NCI-H1694 treated with DMSO at 0.1 percent for 48 hours (cell line): ENCODE results near the gene KLHDC8A.

Experiments used
- DNase-seq: peaks from one replicate; lab custom pipeline; 2025; lab: John Stamatoyannopoulos, UW

The KLHDC8A gene

DNA sequence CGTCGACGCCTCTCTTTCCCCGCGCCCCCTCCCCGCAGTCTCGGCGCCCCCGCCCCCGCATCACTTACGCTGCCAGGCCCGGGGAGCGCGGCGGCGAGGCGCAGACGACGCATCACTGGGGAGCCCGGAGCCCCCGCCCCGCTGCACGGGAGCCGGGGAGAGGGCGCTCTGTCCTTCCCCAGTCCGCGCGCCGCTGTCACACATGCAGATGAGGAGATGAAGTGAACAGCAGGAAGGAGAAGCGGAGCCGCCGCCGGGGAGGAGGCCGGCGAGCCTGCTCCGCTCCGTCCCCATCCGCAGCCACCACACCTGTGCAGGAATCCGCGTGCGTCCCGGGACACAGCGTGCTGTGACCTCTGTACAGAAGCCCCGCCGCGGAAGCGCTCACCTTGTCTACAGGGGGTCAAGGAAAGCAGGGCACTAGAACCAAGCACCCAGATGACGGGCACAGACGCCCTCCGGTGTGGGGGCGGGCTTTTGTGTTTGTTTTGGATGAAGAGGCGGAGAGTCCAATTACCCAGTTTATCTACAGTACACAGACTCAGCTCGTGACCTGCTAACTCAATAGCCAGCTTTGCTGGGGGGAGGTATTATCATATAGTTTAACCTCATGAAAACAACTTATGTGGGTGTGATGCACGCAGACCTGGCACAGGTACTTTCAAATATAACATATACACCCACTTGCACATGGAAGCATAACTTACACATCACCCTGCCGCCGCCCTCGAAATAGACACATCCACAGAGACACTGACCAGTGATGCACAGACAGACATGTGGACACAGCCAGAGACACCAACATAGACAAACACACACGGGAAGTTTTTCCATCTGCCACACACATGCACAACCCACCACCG, 12.4 kb downstream of the KLHDC8A start:
- no peak for DNase-seq

DNA sequence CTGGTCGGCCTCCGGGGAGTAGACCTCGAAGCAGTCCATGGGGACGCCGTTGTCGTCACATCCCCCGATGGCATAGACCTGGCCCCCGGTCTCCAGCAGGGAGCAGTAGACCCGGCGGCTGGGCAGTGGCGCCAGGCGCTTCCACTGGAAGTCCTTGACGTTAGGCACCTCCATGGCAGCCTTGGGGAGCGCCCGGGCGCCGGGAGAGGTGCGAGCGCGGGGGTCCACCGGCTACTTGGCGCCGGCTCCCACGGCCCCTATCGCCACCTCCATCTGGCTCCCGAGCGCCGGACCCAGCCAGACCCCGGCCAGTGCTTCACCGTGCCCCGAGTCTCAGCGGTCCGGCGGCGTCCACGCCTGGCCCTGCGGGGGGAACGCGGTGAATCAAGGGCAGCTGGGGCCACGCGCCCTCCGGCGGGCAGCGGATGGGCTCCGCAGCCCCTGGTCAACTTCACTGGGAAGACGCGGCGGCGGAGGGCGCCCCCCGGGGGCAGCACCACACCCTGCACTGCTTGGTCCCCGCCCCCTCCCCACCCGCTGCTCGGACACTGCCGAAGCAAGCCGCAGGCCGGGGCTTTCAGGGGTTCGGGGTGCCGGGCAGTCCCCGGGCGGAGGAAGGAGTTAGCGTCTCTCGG, 13.2 kb downstream of the KLHDC8A start:
- no peak for DNase-seq

DNA sequence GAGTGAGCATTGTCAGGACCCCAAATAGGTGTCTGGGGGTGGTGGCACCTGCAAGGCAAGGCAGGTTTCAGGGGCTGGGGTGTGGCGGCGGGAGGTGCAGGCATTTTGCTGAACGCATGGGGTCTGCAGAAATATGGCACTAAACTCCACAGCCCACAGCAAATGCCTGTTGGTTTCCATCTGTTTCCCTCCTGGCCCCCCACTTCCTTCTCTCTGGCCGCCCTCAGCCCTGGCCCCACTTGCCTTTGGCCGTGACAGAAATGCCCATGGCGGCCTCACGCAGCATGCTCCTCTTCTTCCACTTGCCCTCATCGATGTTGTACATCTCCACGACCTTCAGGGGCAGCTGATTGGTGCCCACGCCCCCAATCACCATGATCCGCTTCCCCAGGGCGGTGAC, 13.7 kb downstream of the KLHDC8A start:
- DNase-seq = no peak

DNA sequence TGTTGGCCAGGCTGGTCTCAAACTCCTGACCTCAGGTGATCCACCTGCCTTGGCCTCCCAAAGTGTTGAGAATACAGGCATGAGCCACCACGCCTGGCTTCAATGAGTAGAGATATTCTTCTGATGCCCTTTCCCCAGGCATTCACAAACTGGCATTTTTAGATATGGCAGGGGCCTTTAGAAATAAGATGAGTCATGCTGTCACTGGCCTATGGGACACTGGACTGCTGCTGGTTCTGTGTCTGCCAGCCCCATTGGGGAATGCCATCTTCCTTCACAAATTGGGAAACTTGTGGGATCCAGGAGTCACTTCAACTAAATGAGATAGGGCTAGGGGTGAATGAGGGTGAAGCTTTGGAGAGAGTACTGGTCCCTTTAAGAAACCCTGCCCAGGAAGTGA, 16.0 kb downstream of the KLHDC8A start:
- DNase-seq = no peak

DNA sequence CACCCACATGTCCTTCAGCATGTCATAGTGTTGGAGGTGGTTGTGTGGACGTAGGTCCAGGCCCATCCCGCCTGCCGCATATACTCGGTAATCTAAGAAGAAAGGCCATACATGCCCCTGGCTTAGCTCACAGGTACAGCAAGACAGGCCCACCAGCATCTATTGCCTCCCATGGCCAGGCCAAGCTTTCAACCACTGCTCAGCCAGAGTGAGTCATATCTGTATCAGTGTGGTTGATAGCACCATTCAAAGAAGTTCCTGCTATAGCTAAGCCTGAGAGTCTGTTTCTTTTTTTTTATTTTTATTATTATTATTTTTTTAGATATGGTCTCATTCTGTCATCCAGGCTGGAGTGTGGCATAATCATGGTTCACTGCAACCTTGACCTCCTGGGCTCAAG, 17.0 kb downstream of the KLHDC8A start:
- DNase-seq = no peak

DNA sequence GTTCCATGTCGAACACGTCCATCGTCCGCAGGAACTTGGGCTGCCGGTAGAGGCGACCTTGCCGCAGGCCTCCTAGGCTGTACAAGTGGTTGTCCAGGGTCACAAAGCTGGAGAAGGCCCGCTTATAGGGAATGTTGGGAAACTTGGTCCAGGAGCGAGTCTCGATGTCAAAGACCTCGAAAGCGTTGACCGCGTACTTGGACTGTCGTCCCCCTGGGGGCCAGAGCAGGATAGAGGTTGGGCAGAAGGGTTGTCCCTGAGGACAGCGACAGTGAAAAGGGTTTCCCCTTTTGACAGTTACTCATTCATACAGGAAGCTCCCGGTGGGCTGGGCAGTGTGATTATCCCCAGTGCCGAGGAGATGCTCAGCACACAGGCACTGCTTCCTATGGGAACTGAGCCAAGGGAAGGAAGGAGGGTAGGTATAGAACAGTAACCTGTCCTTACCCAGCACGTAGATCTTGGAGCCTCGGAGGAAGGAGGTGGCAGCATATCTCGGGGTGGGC, 17.5 kb downstream of the KLHDC8A start:
- no peak for DNase-seq

DNA sequence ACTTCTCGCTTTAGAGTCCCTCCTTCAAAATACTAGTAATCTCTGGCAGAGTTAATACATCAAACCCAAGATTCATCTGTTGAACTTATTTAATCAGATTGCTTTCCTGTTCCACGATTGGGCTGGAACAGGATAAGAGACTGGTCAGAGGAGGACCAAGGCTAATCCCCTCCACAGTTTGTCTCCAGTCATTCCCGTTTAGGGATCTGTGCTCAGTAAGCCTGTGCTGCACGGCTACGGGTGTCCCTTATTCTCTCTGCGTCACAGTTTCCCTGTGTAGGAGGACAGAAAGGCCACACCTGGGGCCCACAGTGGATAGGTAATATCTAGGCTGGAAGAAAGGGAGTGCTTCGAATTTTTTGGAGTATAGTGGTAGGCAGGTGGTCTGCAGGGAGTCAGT, 18.7 kb downstream of the KLHDC8A start:
- no peak for DNase-seq

DNA sequence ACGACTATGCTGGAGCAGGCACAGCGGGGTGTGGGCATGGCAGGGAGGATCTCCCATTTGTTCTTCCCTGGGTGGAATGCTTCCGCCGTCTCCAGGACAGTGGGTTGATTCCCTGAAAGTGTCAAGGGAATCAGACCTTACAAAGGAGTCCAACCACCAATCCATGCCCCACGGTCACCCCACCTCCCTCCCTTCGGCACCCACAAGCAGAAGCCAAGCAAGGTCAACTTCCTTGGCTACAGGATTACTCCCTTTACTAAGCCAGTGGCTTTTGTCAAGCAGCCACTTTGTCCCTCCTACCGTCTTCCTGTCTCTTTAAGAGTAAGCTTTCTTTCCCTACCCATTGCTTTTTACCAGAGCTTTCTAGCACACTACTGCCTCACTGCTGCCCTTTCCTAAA, 19.2 kb downstream of the KLHDC8A start:
- DNase-seq = no peak

DNA sequence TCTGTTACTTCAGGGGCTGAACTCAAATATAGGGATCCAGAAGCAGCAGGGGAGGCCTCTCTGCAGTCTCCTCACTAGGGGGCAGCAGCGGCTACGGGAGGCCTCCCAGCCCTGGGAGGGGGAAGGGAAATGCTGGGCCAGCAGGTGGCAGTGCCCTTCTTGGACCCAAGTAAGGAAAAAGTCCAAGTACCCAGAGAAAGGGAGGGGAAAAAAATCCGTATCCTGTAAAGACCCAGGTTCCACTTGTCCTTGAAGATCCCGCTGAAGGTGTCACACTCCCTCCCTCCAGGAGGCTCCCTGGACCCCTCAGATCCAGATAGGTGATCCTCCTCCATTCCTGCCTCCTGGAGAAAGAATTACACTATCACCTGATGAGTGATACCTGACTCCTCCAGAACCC, 21.0 kb downstream of the KLHDC8A start:
- peak; percentile 69 for DNase-seq

DNA sequence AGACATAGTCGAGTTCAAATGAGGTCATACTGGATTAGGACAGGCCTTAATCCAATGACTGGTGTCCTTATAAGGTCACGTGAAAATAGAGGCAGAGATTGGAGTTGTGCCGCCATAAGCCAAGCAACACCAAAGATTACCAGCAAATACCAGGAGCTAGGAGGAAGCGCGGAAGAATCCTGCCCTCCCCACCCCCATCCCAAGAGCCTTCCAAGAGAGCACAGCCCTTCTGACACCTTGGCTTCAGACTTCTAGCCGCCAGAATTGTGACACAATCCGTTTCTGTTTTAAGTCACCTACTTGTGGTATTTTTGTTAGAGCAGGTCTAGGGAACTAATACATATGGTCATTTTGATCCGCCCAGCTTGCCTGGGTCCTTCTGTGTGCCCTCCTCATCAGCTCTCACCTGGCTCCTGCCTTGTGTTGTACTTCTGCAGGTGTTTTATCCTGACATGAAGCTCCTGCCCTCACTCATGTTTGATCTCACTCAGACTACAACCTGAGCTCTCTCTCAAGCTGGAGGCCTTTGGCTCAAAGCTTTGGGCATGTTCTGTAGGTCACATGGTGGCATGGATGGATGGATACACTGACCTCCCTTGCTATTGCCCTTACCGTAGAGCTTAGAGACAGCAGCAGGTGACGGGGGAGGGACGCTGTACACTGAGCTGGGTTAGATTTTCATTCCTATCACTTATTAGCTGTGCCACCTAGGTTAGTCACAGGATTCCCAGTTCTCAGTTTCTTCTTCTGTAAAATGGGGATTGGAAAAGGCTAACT, 24.5 kb downstream of the KLHDC8A start:
- DNase-seq = no peak

DNA sequence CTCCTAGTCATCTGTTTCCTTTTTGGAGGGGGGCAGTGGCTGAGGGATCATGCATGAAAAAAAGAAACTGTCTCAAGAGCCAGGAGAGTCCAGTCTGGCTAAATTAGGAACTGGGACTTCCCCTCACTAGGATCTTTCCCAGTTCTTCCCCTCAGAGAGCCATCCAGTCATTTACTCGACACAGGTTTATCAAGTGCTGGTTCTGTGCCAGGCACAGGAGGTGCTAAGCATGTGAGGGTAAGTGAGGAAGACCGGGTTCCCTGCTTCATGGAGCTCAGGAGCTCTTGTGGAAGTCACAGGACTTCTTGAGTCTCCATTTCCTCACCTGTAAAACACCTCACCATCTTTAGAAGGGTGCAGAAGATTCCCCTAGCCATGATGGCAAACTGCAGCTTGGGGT, 26.6 kb downstream of the KLHDC8A start:
- DNase-seq = no peak

DNA sequence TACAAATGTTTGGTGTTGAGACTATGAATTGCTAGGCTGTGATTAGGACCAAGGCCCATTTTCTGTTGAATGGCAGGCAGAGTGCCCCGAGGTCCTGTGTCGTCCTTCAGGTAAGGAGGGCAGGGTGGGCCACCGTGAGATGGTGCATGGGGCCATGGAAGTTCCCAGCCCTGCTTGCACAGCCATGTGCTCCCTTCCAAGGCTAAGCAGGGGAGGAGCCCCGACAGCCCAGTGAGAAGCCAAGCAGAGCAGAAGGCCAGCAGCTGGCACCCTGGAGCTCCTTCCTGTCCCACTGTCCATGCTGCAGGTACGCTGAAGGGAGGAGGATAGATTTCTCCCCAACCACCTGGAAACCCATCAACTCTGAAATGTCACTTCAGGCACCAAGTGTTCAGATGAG, 27.0 kb downstream of the KLHDC8A start:
- DNase-seq = no peak

DNA sequence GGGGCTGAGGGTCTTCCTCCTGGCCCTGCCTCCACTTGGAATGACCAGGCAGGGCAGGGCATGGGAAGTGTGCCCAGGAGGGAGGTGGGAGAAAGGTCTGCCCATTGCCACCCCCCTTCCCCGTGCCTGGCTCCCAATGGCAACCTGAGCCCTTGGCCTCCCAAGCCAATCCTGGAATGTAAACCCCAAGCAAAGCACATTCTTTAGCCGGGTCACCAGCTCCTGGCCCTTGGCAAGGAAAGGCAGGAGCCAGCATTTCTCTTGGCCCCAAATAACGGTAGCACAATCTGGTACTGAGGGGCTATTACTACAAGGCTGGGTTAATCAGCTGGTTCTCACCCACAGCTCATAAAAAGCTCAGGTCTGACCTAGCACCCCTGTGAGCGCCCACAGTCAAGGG, 28.2 kb downstream of the KLHDC8A start:
- no peak for DNase-seq

DNA sequence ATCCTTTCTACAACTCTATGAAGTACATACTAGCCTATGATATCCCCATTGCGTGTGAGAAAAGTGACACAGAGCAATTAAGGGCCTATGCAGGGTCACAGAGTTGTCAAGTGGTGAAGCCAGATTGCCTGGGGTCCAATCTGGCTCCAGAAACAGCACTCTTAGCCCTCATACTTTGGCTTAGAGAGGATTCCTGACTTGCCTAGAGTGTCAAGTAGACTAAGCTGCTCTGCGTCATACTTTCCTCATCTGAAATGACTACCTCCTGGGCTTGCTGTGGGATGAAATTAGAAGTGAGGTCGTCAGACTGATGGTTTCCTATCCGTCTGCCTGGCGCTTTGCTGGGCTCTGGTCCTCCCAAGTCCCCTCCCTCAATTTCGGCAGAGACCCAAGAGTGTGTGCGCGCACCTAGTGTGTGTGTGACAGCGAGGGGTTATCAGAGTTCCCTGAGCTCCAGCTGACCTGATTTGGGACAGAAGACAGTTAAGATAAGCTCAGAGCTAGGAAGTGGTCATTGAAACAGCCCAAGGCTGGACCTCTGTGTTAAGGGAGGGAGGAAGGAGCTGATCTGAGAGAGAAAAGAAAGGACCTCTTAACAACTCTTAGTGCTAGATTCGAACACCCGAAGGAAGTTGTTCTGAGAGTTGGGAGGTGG, 29.8 kb downstream of the KLHDC8A start:
- no peak for DNase-seq

DNA sequence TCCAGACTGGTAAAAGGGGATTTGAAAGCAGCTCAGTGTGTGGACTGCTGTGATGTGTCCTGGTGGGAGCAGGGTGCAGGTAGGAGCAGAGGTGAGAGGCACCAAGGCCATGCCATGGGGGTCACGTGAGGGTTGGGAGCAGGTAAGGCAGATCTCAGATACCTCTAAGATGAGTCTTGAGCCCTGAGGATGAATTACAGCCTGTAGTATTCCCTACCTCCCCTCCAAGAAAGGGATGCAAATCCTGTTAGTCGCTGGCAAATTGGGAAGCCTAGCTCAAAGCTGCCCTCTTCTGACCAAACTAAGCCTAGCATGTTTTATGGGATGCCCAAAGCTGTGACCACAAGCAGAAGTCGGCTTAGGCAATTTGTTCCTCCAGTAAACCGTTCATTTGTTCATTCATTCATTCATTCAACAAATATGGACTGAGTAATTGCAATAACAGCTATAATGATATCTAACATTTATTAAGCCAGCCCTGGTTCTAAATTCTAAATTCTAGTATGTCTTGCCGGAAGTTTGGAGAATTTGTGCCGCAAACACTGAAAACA, 31.3 kb downstream of the KLHDC8A start:
- DNase-seq = peak; percentile 70

DNA sequence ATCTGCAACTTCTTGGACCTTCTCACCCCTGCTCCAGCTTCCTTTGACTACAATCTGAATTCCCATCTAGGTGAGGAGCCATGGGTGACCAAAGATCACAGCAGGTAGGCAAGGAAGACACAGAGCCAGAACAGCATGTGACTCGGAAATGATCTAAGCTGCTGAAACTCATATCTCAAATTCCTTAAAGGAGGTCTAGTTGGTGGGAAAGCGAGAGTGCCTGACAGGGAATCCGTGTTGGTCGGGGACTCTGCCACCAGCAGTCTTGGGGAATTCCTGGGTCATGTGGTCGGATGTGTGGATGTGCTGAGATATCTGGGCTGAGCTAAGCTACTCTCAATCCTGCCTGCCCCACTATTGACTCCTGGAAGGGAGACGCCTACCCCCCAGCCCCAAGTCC, 31.9 kb downstream of the KLHDC8A start:
- DNase-seq = no peak

DNA sequence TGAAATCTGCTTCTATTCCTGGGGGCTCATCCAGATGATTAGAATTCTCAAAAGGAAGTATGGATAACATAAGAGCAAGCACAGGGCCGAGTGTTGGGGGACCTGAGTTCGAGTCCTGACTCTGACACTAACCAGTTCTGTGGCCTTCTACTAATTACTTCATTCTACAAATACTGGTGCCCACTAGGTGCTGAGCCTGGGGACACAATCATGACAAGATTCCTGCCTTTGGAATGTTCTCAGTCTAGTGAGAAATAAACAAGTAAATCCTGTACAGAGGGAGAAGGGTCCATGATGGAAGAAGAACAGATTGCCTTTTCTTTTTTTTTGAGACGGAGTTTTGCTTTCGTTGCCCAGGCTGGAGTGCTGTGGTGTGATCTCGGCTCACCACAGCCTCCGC, 32.9 kb downstream of the KLHDC8A start:
- no peak for DNase-seq

DNA sequence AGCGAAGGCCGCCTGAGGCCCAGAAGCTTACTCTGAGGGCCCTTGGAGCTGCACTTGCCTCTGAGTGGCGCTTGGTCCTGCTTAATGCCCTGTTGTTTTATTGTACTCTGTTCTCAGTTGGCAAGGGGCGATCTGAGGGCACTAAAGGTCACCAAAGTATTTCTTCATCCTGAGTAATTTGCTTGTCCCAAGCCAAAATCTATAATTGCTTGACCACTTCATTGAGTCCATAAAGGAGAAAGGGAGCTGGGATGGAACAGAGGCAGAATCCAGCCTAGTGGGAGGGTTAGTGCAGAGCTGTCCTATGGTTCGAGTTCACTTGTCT, 34.8 kb downstream of the KLHDC8A start:
- no peak for DNase-seq

DNA sequence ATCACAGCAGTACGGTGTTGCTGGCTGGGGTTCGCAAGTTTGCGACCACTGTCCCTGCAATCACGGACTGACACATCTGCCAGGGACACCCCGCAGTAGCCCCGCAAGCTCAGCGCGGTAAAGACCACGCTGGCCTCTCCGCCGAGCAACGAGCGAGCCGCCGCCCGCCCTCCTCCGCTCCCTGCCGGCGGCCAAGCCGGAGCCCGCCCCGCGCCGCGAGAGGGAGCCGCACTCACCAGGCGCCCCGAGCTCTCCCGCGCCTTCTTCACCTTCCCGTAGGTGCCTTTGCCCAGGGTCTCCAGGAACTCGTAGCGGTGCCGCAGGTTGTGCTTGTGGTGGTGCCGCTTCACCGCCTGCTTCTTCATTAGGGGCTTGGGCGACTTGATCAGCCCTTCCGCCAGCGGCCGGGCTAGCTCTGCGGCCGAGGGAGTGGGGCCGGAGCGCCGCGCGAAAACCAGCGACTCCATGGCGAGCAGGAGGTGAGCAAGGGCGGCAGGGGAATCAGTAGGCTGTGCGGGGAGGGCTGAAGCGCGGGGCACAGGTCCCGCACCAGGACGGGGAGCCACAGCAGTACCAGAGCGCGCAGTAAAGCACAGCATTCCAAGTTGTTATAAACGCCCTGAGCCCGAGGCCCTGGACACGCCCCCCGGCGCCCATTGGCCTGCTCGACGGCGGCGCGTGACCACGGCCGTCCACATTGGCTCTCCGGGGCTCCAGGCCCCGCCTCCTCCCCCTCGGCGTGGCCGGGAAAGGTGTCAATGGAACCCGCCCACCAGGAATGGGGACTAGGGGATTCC, 35.4 kb downstream of the KLHDC8A start, which contains the start of gene NUAK2:
Gene NUAK2 (minus strand): TSS at position 584 of the 797 bp plus-strand sequence. CDS start 117 bp downstream, at position 467.
- DNase-seq = peak; percentile 64

DNA sequence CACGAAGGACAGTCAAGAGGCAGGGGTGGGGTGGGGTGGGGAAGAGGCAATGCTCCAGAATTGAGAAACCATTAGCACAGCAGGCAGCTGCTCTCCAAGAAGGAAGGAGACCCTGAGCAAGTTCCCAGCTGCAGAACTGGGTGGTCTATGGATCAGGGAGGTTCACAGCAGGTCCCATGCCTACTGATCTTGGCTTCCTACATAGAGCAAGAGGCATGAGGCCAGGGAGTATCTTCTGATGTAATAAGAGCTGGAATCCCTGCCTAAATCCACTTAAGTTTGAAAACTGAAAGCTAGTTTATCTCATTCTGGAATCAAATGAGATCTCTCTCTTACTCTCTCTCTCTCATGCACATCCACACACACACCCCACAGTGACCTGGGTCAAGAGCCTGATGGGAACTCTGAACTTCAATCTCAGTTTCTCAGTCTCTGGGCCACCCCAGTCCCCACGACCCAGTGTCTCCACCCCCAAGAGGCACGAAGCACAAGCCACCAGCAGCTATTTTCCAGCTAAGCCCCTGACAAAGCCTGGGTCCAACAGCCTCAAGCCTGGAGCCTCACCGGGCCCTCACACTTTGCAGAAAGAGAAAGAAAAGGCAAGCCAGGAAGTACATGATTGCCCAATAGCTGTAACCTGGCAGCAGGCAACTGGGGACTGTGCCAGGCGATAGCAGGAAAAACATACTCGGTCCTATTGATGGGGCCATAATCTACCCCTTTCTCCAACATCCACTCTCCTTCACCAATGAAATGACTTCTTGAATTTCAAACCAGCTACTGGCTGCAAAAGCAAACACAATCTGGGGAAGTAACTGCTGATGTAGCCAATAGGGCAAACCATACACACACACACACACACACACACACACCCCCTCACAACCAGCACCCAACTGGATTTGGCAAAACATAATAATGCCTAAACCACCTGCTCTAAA, 37.4 kb downstream of the KLHDC8A start:
- DNase-seq = no peak
